Neural progenitor cell (in vitro differentiated cells): ENCODE results near the gene KLRC2.

ENCODE experiments used
- EZH2 ChIP-seq: fragments of 200-600 bp; sonication (generic); IDR thresholded peaks from 2 replicates; pipeline ENCODE4 v1.6.1; 2017; ENCODE audit warnings: antibody characterized with exemption, mild to moderate bottlenecking, moderate library complexity
- TF ChIP-seq, protein P1 (sequence below): fragments of 200-600 bp; sonication (generic); IDR thresholded peaks from 2 replicates; pipeline ENCODE4 v1.5.1; 2017; ENCODE audit warnings: antibody characterized with exemption, mild to moderate bottlenecking

DNA sequence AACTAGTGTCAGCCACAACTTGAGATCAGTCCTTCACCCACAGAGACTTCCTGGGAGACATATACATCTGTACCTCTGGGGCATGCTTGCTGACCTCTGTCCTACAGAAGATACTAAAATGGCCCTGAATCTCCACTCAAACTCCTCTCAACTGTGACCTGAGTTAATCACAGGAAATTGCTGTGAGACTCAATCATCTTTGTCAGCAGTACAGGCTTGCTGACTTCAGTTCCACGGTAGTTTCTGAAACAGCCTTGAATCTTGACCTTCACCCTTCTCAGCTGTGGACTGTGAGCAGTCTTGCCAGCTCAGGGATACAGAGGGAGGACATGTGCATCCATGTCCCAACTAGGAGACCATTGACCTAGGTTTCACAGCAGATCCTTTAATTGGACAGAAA, 18.7 kb upstream of the KLRC2 start:
- TF ChIP-seq, protein P1, sequence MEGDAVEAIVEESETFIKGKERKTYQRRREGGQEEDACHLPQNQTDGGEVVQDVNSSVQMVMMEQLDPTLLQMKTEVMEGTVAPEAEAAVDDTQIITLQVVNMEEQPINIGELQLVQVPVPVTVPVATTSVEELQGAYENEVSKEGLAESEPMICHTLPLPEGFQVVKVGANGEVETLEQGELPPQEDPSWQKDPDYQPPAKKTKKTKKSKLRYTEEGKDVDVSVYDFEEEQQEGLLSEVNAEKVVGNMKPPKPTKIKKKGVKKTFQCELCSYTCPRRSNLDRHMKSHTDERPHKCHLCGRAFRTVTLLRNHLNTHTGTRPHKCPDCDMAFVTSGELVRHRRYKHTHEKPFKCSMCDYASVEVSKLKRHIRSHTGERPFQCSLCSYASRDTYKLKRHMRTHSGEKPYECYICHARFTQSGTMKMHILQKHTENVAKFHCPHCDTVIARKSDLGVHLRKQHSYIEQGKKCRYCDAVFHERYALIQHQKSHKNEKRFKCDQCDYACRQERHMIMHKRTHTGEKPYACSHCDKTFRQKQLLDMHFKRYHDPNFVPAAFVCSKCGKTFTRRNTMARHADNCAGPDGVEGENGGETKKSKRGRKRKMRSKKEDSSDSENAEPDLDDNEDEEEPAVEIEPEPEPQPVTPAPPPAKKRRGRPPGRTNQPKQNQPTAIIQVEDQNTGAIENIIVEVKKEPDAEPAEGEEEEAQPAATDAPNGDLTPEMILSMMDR, result no peak
- TF ChIP-seq EZH2, result no peak
